Nephron progenitor cell (in vitro differentiated cells): ENCODE results near the gene ZSCAN30.

Source experiments
- DNase-seq: peaks from one replicate; pipeline ENCODE4 v3.0.0; 2021
- H3K27ac Mint-ChIP-seq: 2 replicates; pipeline ENCODE4 v1.8.0; 2021; ENCODE audit warnings: mild to moderate bottlenecking, moderate library complexity, mixed read lengths
- H3K27me3 Mint-ChIP-seq: 2 replicates; pipeline ENCODE4 v1.8.0; 2021; ENCODE audit warnings: mild to moderate bottlenecking, low read depth, mixed read lengths; ENCODE audit not compliant: poor library complexity
- H3K36me3 Mint-ChIP-seq: 2 replicates; pipeline ENCODE4 v1.8.0; 2021; ENCODE audit warnings: low read depth, mixed read lengths
- H3K4me1 Mint-ChIP-seq: 2 replicates; pipeline ENCODE4 v1.8.0; 2021; ENCODE audit warnings: mixed read lengths
- H3K4me3 Mint-ChIP-seq: 2 replicates; pipeline ENCODE4 v1.8.0; 2021; ENCODE audit warnings: mild to moderate bottlenecking, moderate library complexity, mixed read lengths
- H3K9me3 Mint-ChIP-seq: 2 replicates; pipeline ENCODE4 v1.8.0; 2021; ENCODE audit warnings: mild to moderate bottlenecking, moderate library complexity, mixed read lengths
- TF ChIP-seq, protein P1 (sequence below): fragments of 200-600 bp; sonication (generic); IDR thresholded peaks from 2 replicates; pipeline ENCODE4 v1.5.0; 2021; ENCODE audit warnings: antibody characterized with exemption

The ZSCAN30 gene

DNA sequence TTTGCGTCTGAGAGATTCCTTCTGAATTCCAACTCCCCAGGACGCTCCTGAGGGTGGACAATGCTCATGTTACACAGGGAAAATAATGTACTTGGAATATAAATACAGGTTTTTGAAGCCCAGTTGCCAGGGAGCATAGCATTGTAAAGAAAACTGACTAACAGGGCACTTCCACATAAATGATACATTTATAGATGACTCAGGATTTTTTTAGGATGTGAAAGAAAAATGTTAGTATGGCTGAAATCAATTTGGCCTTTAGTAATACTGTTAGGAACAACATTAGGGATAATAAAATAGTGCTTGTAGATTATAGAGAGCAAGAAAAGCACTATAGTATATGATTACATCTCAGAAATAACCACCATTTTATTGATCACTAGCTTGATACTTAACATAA, 25.6 kb downstream of the ZSCAN30 start:
- no peak for DNase-seq
- H3K36me3 Mint-ChIP-seq = peaks cover 91% of the 10 kb centered on the region
- H3K27ac Mint-ChIP-seq = no peak overlapping the region
- TF ChIP-seq, protein P1, sequence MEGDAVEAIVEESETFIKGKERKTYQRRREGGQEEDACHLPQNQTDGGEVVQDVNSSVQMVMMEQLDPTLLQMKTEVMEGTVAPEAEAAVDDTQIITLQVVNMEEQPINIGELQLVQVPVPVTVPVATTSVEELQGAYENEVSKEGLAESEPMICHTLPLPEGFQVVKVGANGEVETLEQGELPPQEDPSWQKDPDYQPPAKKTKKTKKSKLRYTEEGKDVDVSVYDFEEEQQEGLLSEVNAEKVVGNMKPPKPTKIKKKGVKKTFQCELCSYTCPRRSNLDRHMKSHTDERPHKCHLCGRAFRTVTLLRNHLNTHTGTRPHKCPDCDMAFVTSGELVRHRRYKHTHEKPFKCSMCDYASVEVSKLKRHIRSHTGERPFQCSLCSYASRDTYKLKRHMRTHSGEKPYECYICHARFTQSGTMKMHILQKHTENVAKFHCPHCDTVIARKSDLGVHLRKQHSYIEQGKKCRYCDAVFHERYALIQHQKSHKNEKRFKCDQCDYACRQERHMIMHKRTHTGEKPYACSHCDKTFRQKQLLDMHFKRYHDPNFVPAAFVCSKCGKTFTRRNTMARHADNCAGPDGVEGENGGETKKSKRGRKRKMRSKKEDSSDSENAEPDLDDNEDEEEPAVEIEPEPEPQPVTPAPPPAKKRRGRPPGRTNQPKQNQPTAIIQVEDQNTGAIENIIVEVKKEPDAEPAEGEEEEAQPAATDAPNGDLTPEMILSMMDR = no peak
- peaks cover 38% of the 10 kb centered on the region for H3K9me3 Mint-ChIP-seq
- no peaks in the 10 kb centered on the region for H3K4me1 Mint-ChIP-seq
- peaks cover 3% of the 10 kb centered on the region for H3K27me3 Mint-ChIP-seq
- H3K4me3 Mint-ChIP-seq = no peak overlapping the region

DNA sequence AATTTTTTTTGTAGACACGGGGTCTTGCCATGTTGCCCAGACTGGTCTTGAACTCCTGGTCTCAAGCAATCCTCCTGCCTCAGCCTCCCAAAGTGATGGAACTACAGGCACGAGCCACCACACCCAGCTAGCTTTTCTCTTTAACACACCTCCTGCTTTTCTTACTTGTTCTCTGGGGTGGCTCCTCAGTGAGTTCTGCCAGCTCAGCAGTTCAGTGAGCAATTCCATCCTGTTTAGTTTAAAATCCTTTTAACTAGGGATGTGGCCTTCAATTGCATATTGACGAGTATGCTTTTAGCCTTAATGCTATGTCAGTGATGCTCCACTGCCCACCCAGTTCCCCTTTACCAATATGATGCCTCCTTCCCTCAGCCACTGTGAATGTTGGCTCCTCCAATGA, 33.1 kb downstream of the ZSCAN30 start:
- Mint-ChIP-seq H3K36me3 (peaks cover 97% of the 10 kb centered on the region), H3K27me3 (no peaks in the 10 kb centered on the region), H3K27ac (no peak overlapping the region), H3K4me1 (no peaks in the 10 kb centered on the region), H3K9me3 (peaks cover 44% of the 10 kb centered on the region), H3K4me3 (no peak overlapping the region)
- TF ChIP-seq, protein P1 = no peak
- no peak for DNase-seq

DNA sequence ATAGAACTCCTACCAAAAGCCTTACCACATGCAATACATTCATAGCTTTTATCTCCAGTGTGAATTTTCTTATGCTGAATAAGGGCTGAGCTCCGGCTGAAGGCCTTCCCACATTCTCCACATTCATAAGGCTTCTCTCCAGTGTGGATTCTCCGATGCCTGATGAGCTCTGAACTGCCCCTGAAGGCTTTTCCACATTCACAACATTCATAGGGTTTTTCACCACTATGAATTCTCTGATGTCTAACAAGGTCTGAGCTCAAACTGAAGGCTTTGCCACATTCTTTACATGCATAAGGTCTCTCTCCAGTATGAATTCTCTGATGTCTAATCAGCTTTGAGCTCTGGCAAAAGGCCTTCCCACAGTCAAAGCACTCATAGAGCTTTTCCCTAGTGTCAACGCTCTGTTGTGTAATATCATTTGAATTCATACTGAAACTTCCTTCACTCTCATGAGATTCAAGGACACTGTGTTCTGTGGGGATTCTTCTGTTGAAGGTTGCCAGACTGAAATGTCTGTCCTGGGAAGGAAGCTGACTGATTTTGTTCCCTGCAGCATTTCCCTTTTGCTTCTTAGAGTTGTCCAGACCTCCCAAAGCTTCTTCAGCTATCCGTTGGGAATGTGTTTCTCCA, 36.3 kb downstream of the ZSCAN30 start:
- no peak overlapping the region for H3K27ac Mint-ChIP-seq
- H3K9me3 Mint-ChIP-seq = peaks cover 58% of the 10 kb centered on the region
- H3K4me3 Mint-ChIP-seq = no peak overlapping the region
- peaks cover 93% of the 10 kb centered on the region for H3K36me3 Mint-ChIP-seq
- TF ChIP-seq, protein P1 = no peak
- H3K27me3 Mint-ChIP-seq = no peaks in the 10 kb centered on the region
- H3K4me1 Mint-ChIP-seq = no peaks in the 10 kb centered on the region
- no peak for DNase-seq

DNA sequence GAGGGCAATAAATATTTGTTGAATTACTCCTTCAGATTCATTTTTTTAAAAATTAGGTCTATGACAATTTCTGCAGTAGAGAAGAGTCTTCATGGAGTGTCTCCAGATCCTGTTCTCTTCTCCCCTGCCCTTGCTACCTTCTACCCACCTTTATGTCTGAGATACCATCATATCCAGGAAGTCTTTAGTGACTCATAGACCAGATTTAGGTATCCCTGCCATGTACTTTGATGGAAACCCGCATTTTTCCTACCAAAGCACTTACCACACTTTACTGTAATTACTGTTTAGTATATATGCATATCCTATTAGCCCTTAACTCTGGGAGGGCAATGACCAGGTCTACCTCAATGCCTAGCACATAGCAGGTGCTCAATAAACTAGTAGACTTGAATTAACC, 37.6 kb downstream of the ZSCAN30 start:
- H3K27ac Mint-ChIP-seq = no peak overlapping the region
- H3K36me3 Mint-ChIP-seq = peaks cover 93% of the 10 kb centered on the region
- H3K27me3 Mint-ChIP-seq = no peaks in the 10 kb centered on the region
- H3K9me3 Mint-ChIP-seq = peaks cover 59% of the 10 kb centered on the region
- DNase-seq = no peak
- TF ChIP-seq, protein P1 = no peak
- no peaks in the 10 kb centered on the region for H3K4me1 Mint-ChIP-seq
- H3K4me3 Mint-ChIP-seq = no peak overlapping the region

DNA sequence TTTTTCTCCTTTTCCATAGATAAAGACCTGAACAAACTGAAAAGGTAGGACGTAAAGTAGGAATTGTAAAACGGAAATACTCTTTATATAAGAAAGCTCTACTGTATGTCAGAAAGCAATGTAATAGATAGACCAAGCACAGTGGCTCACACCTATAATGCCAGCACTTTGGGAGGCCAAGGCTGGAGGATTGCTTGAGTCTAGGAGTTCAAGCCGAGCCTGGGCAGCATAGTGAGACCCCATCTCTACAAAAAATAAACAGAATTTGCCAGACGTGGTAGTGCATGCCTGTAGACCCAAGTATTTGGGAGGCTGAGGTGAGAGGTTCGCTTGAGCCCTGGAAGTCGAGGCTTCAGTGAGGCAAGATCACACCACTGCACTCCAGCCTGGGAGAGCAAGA, 41.6 kb downstream of the ZSCAN30 start:
- no peak for DNase-seq
- no peak overlapping the region for H3K27ac Mint-ChIP-seq
- H3K9me3 Mint-ChIP-seq = peaks cover 72% of the 10 kb centered on the region
- H3K4me1 Mint-ChIP-seq = peaks cover 3% of the 10 kb centered on the region
- no peak overlapping the region for H3K4me3 Mint-ChIP-seq
- TF ChIP-seq, protein P1 = no peak
- H3K27me3 Mint-ChIP-seq = no peaks in the 10 kb centered on the region
- H3K36me3 Mint-ChIP-seq = peaks cover 97% of the 10 kb centered on the region
